ENCODE data around the gene DYNC2H1.

- no peak for TF ChIP-seq CTCF (IDR thresholded peaks at IDR 0.05; ENCODE audit: insufficient read depth, low read length)
- no peak for TF ChIP-seq POLR2AphosphoS5 (IDR thresholded peaks at IDR 0.05; ENCODE audit: low read depth)
- no peak for TF ChIP-seq REST (IDR thresholded peaks at IDR 0.05; ENCODE audit: insufficient replicate concordance, low read depth)
- no peak for TF ChIP-seq SPI1 (IDR thresholded peaks at IDR 0.05; ENCODE audit: borderline replicate concordance, low read depth)
- no peak for TF ChIP-seq GABPA (IDR thresholded peaks at IDR 0.05; ENCODE audit: low read depth)
Observed at GRCh38 chr11:103465555-103466140, 356.4 kb downstream of the DYNC2H1 start.

All from HL-60 (cell line).